ENCODE data around the gene PLAGL1. TPM values are rescaled to one million over a fixed set of nuclear protein-coding genes. Genes with fewer than 3 reads are reported as not detected.

PLAGL1 gene
- total RNA-seq, 1 donor from 2014 or later: 2.4 TPM

GRCh38 chr6:144033816-144034735, 26.0 kb upstream of the PLAGL1 start:
- Histone ChIP-seq H3K4me3 (ENCODE audit: low read depth, low read length) (no peak overlapping the region), H3K27me3 (ENCODE audit: control insufficient read depth, insufficient read depth, low read length) (no peaks in the 10 kb centered on the region), H3K36me3 (ENCODE audit: control insufficient read depth, insufficient read depth, low read length) (no peaks in the 10 kb centered on the region)
- DNase-seq (ENCODE audit: low read depth) (peak; percentile 41), FAIRE-seq (no peak)
- TF ChIP-seq, protein P1, sequence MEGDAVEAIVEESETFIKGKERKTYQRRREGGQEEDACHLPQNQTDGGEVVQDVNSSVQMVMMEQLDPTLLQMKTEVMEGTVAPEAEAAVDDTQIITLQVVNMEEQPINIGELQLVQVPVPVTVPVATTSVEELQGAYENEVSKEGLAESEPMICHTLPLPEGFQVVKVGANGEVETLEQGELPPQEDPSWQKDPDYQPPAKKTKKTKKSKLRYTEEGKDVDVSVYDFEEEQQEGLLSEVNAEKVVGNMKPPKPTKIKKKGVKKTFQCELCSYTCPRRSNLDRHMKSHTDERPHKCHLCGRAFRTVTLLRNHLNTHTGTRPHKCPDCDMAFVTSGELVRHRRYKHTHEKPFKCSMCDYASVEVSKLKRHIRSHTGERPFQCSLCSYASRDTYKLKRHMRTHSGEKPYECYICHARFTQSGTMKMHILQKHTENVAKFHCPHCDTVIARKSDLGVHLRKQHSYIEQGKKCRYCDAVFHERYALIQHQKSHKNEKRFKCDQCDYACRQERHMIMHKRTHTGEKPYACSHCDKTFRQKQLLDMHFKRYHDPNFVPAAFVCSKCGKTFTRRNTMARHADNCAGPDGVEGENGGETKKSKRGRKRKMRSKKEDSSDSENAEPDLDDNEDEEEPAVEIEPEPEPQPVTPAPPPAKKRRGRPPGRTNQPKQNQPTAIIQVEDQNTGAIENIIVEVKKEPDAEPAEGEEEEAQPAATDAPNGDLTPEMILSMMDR (IDR thresholded peaks at IDR 0.05; ENCODE audit: insufficient read depth, low read length, severe bottlenecking): no peak

DNA sequence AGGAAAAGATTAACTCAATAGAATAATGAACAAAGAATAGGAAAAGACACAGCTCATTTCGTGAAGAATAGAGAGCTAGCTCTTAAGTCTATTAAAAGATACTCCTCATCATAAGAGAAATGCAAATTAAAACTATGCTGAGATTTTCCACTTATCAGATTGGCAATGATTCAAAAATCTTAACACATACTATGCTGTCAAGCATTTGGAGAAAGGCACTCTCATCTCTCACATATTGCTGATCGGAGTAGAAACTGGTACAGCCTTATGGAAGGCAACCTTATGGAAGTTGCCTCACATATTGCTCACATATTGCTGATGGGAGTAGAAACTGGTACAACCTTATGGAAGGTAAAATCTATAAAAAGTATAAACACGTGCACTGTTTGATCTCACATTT, 21.4 kb upstream of the PLAGL1 start:
- no peak for DNase-seq (ENCODE audit: low read depth)
- H3K36me3 ChIP-seq (ENCODE audit: control insufficient read depth, insufficient read depth, low read length): no peaks in the 10 kb centered on the region
- FAIRE-seq: no peak
- H3K4me3 ChIP-seq (ENCODE audit: low read depth, low read length): no peak overlapping the region
- TF ChIP-seq, protein P1 (IDR thresholded peaks at IDR 0.05; ENCODE audit: insufficient read depth, low read length, severe bottlenecking): no peak
- H3K27me3 ChIP-seq (ENCODE audit: control insufficient read depth, insufficient read depth, low read length): no peaks in the 10 kb centered on the region

DNA sequence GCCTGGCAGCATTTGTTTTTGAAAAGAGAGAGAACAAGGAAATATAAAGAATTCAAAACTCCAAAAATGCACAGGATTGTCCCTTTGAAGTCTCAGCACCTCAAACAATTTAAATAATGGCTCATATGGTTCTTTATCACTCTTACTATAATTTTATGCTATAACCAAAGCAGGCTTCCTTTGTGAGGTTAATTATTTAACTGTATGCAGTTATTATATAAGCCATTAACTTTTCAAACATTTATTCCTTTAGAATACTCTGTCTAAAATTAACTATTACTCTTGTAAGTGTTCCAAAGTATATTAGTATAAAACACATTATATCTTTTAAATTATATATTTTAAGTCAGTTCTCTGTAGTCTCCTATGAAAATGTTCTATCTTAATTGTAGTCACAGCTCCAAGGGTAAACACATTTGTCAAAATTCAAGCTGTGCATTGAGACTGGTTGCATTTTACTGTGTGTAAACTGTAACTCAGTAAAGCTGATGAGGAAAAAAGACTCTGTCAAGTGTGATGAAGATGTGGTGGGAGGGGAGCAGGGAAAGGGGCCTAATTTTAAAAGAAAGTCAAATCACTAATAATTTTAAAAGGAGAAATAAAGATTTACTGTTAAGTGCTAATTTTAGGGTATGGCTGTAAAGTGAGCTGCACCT, 20.0 kb upstream of the PLAGL1 start:
- no peak overlapping the region for H3K4me3 ChIP-seq (ENCODE audit: low read depth, low read length)
- FAIRE-seq: no peak
- no peaks in the 10 kb centered on the region for H3K27me3 ChIP-seq (ENCODE audit: control insufficient read depth, insufficient read depth, low read length)
- H3K36me3 ChIP-seq (ENCODE audit: control insufficient read depth, insufficient read depth, low read length): no peaks in the 10 kb centered on the region
- TF ChIP-seq, protein P1 (IDR thresholded peaks at IDR 0.05; ENCODE audit: insufficient read depth, low read length, severe bottlenecking): no peak
- no peak for DNase-seq (ENCODE audit: low read depth)

DNA sequence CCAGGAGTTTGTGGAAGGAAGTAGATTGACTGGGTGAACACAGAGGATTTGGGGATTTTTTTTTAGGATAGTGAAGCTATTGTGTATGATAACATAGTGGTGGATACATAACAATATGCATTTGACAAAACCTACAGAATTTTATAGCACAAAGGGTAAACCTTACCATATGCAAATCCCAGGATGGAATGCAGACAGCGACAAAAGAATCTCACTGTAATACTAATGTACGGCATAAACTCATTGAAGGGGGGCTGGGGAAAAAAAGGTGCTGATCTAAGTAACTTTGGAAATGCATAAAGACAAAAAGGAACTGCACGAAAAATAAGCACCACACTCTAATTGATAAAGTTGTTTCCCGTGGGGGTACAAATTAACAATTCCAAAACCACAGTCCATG, 15.2 kb upstream of the PLAGL1 start:
- no peak for FAIRE-seq

GRCh38 chr6:144019929-144020328, 11.9 kb upstream of the PLAGL1 start:
- TF ChIP-seq, protein P1 (IDR thresholded peaks at IDR 0.05; ENCODE audit: insufficient read depth, low read length, severe bottlenecking): no peak
- FAIRE-seq (no peak), DNase-seq (ENCODE audit: low read depth) (no peak)
- no peaks in the 10 kb centered on the region for H3K27me3 ChIP-seq (ENCODE audit: control insufficient read depth, insufficient read depth, low read length)
- no peak overlapping the region for H3K4me3 ChIP-seq (ENCODE audit: low read depth, low read length)
- no peaks in the 10 kb centered on the region for H3K36me3 ChIP-seq (ENCODE audit: control insufficient read depth, insufficient read depth, low read length)

More for the DNA sequence above, 15.2 kb upstream of the PLAGL1 start:
- Histone ChIP-seq H3K4me3 (ENCODE audit: low read depth, low read length) (no peak overlapping the region), H3K27me3 (ENCODE audit: control insufficient read depth, insufficient read depth, low read length) (no peaks in the 10 kb centered on the region), H3K36me3 (ENCODE audit: control insufficient read depth, insufficient read depth, low read length) (no peaks in the 10 kb centered on the region)
- DNase-seq (ENCODE audit: low read depth): no peak
- TF ChIP-seq, protein P1 (IDR thresholded peaks at IDR 0.05; ENCODE audit: insufficient read depth, low read length, severe bottlenecking): no peak
